H1 (cell line): ENCODE measurements around the gene CHMP5. TPM values are rescaled to one million over a fixed set of nuclear protein-coding genes. Genes with fewer than 3 reads are reported as not detected.

Experiments
- HDAC2 ChIP-seq, 2 experiments: fragments of 300-600 bp in 1 of 2; sonication (generic) in 1 of 2; IDR thresholded peaks; 2 replicates each; pipeline ENCODE4 v1.6.1; 2011 to 2012; ENCODE audit warnings: low read depth in 2 of 2, low read length in 2 of 2, mild to moderate bottlenecking in 2 of 2, moderate library complexity in 2 of 2, borderline replicate concordance in 1 of 2, inconsistent platforms in 1 of 2
- HDAC6 ChIP-seq: IDR thresholded peaks from one replicate; pipeline ENCODE4 v1.7.1; 2012; ENCODE audit warnings: low read depth, mild to moderate bottlenecking, inconsistent platforms, low read length, moderate library complexity
- PHF8 ChIP-seq: fragments of 200-600 bp; sonication (generic); conservative IDR thresholded peaks from 2 replicates; pipeline ENCODE4 v1.7.1; 2012; ENCODE audit warnings: low read depth, mild to moderate bottlenecking, inconsistent platforms, low read length, moderate library complexity
- POLR2AphosphoS5 ChIP-seq: IDR thresholded peaks from 2 replicates; pipeline ENCODE4 v1.6.1; 2011; ENCODE audit warnings: low read depth, low read length
- SP2 ChIP-seq: IDR thresholded peaks from 2 replicates; pipeline ENCODE4 v1.6.1; 2012; ENCODE audit warnings: mild to moderate bottlenecking, low read length, inconsistent platforms
- SRF ChIP-seq: IDR thresholded peaks from 2 replicates; pipeline ENCODE4 v1.6.1; 2011; ENCODE audit warnings: mild to moderate bottlenecking, low read depth, low read length, moderate library complexity
- polyA plus RNA-seq, 7 experiments: library from polyadenylated mRNA; depleted of rRNA in 3 of 7; stranded (reverse) in 5 of 7; unstranded in 2 of 7; fragments of >200 nt in 5 of 7; fragments of 200-250 nt in 2 of 7; gene quantifications; 1 replicate in 5 of 7; 2 replicates in 1 of 7; 4 replicates in 1 of 7; pipeline versions ENCODE4 v1.2.1 to v1.2.3, GENCODE V29; 2011 to 2013; ENCODE audit warnings: missing spikeins in 2 of 7, mixed read lengths in 2 of 7
- total RNA-seq: library from RNA; stranded (reverse); fragmentation: NEBNext Ultra II Directional; extraction: Animal tissue kit (Norgen Biotek cat#: 25700); gene quantifications from 2 replicates; pipeline ENCODE4 v1.2.1, GENCODE V29; 2021
- TF ChIP-seq, protein P1 (sequence below): IDR thresholded peaks from 2 replicates; pipeline ENCODE4 v1.6.1; 2012; ENCODE audit warnings: inconsistent platforms

CHMP5 gene
- total and polyA plus RNA-seq, 2 of the 8 experiments (the other 6 are each of a cell fraction or from before 2014, with no cell fraction given), result 25.0 to 47.3 TPM

DNA sequence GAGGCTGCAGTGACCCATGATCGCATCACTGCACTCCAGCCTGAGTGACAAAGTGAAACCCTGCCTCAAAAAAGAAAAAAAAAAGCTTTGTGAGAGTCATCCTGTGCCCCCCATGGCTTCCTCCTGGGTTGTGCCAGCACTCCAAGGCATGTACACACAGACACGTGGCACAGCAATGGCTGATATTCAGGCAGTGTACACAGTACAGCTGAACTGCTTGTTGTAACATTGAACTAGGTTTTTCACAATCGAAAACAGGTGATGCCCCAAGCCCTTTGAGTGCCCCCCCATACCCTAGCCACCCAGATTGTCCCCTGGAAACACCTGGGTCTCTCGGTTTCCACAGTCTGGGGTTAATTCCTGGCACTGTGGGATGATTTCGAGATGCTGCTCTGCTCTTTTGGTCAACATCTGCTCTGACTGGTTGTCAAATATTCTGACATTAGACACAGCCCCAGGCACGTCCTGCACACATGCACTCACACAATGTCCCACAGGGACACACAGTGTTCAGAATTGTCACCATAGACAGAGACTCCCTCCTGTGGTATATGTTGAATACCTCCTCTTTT is 15.7 kb upstream of the CHMP5 start (continued):
- TF ChIP-seq HDAC6, result no peak
- TF ChIP-seq HDAC2 (IDR thresholded peaks at IDR 0.05; ENCODE audit: borderline replicate concordance in 1 of 2, low read depth in 2 of 2, low read length in 2 of 2), result no peak
- TF ChIP-seq PHF8, result no peak
- TF ChIP-seq SP2, result no peak
- no peak for TF ChIP-seq SRF
- TF ChIP-seq, protein P1, sequence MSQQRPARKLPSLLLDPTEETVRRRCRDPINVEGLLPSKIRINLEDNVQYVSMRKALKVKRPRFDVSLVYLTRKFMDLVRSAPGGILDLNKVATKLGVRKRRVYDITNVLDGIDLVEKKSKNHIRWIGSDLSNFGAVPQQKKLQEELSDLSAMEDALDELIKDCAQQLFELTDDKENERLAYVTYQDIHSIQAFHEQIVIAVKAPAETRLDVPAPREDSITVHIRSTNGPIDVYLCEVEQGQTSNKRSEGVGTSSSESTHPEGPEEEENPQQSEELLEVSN, result no peak
- TF ChIP-seq POLR2AphosphoS5, result no peak
